GM12878 (cell line): Measurements from ENCODE around the gene ARIH2.

Source experiments
- POLR2AphosphoS5 ChIP-seq: IDR thresholded peaks from 2 replicates; pipeline ENCODE4 v1.6.1; 2011; ENCODE audit warnings: mild to moderate bottlenecking, low read length, inconsistent platforms
- SIX5 ChIP-seq: IDR thresholded peaks from 2 replicates; pipeline ENCODE4 v1.6.1; 2011; ENCODE audit warnings: mild to moderate bottlenecking, low read depth, low read length, moderate library complexity; ENCODE audit not compliant: severe bottlenecking
- ZBED1 ChIP-seq: IDR thresholded peaks from 2 replicates; pipeline ENCODE4 v1.6.1; 2016; ENCODE audit warnings: borderline replicate concordance
- ZZZ3 ChIP-seq: IDR thresholded peaks from 2 replicates; pipeline ENCODE4 v1.6.1; 2011; ENCODE audit warnings: low read depth; ENCODE audit not compliant: control insufficient read depth, insufficient read length
- TF ChIP-seq, protein P1 (sequence below), 3 experiments: IDR thresholded peaks in 2 of 3; conservative IDR thresholded peaks in 1 of 3; 2 replicates each; pipeline ENCODE4 v1.5.1; 2011; ENCODE audit warnings: low read depth in 3 of 3, low read length in 3 of 3, mild to moderate bottlenecking in 3 of 3, control low read depth in 2 of 3, moderate library complexity in 2 of 3, inconsistent platforms in 1 of 3, mixed read lengths in 1 of 3; ENCODE audit not compliant: control insufficient read depth in 2 of 3, insufficient read depth in 1 of 3; ENCODE audit errors: extremely low read depth in 1 of 3

DNA sequence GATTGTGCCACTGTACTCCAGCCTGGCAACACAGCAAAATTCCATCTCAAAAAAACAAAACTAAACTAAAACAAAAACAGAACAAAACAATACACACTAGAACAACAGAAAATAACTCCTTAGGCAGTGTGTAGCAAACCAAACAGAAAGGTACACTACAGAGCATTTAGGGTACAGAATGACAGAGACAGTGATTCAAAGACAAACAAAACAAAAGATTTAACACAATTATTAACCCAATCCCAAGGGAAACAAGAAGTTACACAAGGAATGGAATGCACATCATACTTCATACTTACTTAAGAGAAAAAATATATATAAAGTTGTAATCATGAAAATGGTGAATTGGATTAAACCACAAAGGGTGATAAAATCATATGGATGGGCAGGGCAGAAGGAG is 32.9 kb upstream of the ARIH2 start:
- TF ChIP-seq, protein P1, sequence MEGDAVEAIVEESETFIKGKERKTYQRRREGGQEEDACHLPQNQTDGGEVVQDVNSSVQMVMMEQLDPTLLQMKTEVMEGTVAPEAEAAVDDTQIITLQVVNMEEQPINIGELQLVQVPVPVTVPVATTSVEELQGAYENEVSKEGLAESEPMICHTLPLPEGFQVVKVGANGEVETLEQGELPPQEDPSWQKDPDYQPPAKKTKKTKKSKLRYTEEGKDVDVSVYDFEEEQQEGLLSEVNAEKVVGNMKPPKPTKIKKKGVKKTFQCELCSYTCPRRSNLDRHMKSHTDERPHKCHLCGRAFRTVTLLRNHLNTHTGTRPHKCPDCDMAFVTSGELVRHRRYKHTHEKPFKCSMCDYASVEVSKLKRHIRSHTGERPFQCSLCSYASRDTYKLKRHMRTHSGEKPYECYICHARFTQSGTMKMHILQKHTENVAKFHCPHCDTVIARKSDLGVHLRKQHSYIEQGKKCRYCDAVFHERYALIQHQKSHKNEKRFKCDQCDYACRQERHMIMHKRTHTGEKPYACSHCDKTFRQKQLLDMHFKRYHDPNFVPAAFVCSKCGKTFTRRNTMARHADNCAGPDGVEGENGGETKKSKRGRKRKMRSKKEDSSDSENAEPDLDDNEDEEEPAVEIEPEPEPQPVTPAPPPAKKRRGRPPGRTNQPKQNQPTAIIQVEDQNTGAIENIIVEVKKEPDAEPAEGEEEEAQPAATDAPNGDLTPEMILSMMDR (IDR thresholded peaks at IDR 0.05 in 2 of 3, conservative IDR thresholded peaks at IDR 0.05 in 1 of 3; ENCODE audit: control insufficient read depth in 2 of 3, extremely low read depth in 1 of 3, insufficient read depth in 1 of 3, low read depth in 3 of 3, low read length in 3 of 3), result no peak
- TF ChIP-seq ZBED1, result no peak
- TF ChIP-seq SIX5, result no peak
- TF ChIP-seq POLR2AphosphoS5, result no peak
- TF ChIP-seq ZZZ3, result no peak
